GM18907 (cell line): ENCODE measurements around the gene XAB2.
"Not testable (repeated sequence)": the region's sequence is repeated elsewhere in the genome, so short reads cannot be mapped to it uniquely, and the experiment has no call there.

Source experiments
- ATAC-seq: cut with Tn5 transposase; IDR thresholded peaks from one replicate; pipeline ENCODE4 v1.9.1; 2021; ENCODE audit warnings: mild to moderate bottlenecking, moderate library complexity; ENCODE audit not compliant: unreplicated experiment

XAB2 gene

DNA sequence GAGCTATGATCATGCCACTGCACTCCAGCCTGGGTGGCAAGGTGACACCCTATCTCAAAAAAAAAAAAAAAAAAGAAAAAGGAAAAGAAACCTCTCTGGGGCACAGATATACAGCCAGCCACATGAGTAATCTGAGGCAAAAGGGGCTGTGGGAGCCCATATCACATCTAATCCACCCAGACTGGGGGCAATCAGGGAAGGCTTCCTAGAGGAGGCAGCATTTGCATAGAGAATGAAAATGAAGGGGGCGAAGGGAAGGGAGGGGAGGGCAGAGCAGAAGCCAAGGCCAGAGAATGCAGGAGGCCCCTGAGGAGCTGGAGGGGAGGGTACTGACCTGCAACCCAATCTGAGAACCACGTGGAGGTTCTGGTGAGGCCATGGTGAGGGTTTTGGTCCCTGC is 20.8 kb upstream of the XAB2 start:
- ATAC-seq: no peak

DNA sequence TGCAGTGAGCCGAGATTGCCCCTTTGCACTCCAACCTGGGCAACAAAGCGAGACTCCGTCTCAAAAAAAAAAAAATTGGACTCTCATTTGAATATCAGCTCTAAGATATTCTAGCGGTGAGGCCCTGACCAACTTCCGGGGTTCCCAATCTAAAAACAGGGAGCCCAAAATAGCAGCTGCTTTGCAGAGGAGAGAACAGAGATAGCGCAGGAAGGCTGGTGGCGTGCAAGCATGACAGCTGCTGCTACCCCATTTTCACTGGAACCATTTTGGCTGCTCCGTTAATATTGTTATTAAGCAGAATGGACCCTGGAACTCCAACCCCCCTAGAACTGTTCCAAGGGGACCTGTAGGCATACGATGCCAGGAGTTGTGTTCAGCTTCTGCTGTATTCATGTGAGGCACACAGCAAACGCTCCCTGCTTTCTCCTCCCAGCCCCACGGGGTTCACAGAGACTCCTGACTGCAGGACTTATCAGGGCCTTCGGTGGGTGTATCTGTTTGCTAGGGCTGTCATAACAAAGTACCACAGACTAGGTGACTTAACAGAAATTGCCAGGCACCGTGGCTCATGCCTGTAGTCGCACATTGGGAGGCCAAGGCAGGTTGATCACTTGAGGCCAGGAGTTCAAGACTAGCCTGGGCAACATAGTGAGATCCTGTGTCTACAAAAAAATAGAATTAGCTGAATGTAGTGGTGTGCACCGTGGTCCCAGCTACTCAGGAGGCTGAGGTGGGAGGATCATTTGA is 19.1 kb upstream of the XAB2 start:
- ATAC-seq: no peak

GRCh38 chr19:7647156-7647555 is 17.8 kb upstream of the XAB2 start:
- no peak for ATAC-seq

- no peak for ATAC-seq
These were observed 17.0 kb upstream of the XAB2 start for GRCh38 chr19:7646426-7646700.

DNA sequence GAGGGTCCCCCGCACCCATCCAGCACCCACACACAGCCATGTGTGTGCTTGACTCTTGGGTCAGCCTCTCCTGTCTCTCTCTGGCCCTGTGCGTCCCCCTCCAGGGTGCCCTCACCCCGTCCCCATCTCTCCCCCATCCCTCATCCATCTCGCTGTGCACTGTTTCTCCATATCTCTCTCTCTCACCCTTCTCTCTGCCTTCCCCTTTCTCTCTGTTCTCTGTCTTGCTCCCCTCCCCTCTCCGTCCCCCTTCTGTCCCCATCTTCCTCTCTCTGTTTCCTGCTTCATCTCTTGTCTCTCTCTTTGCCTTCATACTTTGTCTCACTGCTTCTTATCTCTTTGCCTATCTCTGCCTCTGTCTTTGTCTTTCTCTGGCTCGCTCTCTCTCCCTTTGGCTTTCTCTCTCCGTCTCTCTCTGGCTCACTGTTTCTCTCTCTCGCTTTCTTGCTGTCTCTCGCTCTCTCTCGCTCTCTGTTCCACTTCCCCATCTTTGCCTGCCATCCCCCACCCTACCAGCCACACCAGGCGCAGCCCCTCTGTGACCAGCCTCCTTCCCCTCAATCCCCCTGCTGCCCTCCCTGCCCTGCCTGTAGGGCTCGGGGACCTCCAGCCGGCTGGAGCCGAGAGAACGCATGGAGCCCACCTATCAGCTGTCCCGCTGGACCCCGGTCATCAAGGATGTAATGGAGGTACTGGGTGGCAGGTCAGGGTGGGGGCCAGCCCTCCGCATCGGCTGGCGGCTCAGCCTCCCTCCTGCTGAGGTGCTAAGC is 16.5 kb upstream of the XAB2 start:
- ATAC-seq: no peak

DNA sequence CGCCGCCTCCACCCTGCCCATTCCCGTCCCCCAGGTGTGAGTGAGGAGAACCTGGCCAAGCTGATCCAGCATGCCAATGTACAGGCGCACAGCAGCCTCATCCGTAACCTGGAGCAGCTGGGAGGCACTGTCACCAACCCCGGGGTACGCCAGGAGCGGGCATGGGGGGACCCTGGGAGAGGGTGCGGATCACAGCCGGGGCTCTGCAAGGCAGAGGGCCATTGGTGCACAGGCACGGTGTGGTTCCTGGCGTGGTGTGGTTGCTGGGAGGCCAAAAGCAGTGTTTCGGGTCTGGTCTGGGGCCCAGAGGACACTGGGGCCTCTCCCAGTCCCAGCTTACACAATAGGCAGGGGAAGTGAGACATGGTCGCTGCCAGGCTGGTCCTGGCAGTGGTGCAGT is 15.8 kb upstream of the XAB2 start:
- no peak for ATAC-seq

GRCh38 chr19:7644550-7644877 is 15.2 kb upstream of the XAB2 start:
- ATAC-seq: no peak

DNA sequence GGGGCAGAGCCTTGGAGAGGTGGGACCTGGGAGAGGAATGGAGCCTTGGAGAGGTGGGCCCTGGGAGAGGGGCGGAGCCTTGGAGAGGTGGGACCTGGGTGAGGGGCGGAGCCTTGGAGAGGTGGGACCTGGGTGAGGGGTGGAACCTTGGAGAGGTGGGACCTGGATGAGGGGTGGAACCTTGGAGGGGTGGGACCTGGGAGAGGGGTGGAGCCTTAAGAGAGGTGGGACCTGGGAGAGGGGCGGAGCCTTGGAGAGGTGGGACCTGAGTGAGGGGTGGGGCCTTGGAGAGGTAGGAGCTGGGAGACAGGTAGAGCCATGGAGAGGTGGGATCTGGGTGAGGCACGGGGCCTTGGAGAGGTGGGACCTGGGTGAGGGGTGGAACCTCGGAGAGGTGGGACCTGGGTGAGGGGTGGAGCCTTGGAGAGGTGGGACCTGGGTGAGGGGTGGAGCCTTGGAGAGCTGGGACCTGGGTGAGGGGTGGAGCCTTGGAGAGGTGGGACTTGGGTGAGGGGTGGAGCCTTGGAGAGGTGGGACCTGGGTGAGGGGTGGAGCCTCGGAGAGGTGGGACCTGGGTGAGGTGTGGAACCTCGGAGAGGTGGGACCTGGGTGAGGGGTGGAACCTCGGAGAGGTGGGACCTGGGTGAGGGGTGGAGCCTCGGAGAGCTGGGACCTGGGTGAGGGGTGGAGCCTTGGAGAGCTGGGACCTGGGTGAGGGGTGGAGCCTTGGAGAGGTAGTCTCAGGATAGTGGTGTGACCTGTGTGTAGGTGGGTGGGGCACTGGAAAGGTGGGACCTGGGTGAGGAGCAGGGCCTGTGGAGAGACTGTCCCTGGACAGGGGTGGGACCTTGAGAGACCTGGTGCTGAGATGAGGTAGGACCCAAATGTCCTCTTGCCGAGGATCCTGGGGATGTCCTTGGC is 14.5 kb upstream of the XAB2 start:
- ATAC-seq: not testable (repeated sequence)

DNA sequence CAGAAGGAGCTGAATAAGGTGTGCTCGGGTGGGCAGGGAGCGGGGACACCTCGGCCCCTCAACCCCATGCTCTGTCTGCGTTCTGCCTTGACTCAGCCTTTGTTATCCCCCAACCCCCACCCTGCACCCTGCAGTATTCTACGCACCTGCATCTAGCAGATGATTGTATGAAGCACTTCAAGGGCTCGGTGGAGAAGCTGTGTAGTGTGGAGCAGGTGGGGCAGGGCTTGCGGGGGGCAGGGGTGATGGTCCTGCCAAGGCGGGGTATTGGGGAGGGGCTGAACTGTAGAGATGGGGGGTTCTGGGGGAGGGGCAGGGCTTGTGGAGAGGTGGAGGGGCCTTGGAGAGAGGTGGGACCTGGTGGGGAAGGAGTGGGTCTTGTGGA is 13.7 kb upstream of the XAB2 start:
- ATAC-seq: no peak

- no peak for ATAC-seq
These were observed 13.1 kb upstream of the XAB2 start for GRCh38 chr19:7642295-7643030.

DNA sequence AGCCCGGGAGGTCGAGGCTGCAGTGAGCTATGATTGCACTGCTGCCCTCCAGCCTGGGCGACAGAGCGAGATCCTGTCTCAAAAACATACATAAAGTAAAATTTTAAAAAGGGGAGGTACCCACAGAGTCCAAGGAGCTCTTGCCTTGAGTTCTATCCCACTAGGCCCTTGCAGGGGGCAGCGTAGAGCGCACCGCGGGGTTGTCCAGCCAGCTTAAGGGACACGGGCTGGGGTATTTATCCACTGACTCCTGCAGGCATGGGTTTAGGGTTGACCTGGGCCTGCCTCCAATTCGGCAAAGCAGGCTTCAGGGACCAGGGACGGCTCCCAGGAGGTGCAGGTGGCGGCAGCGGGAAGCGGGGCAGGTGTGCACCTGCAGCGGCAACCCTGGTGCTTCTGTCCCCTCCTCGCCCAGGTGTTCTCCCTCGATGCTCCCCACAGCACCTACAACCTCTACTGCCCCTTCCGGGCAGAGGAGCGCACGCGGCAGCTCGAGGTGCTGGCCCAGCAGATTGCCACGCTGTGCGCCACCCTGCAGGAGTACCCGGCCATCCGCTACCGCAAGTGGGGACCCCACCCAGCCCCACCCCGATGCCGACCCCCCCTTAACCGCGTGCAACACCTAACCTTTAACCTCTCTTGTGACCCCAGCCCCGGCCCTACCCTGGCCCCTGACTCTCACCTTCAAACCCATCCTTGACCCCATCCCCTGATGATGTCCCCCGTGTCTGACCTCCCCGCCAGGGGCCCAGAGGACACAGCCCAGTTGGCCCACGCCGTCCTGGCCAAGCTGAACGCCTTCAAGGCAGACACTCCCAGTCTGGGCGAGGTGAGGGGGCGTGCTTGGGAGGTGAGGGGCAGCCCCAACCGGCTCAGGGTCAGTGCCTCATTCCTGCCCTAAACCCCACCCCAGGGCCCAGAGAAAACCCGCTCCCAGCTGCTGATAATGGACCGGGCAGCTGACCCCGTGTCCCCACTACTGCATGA is 12.2 kb upstream of the XAB2 start:
- ATAC-seq: no peak

GRCh38 chr19:7640803-7641202 is 11.5 kb upstream of the XAB2 start:
- ATAC-seq: no peak

- ATAC-seq: no peak
These were observed 10.6 kb upstream of the XAB2 start for GRCh38 chr19:7639863-7640348.

- no peak for ATAC-seq
These were observed 9.6 kb upstream of the XAB2 start for GRCh38 chr19:7638802-7639465.

DNA sequence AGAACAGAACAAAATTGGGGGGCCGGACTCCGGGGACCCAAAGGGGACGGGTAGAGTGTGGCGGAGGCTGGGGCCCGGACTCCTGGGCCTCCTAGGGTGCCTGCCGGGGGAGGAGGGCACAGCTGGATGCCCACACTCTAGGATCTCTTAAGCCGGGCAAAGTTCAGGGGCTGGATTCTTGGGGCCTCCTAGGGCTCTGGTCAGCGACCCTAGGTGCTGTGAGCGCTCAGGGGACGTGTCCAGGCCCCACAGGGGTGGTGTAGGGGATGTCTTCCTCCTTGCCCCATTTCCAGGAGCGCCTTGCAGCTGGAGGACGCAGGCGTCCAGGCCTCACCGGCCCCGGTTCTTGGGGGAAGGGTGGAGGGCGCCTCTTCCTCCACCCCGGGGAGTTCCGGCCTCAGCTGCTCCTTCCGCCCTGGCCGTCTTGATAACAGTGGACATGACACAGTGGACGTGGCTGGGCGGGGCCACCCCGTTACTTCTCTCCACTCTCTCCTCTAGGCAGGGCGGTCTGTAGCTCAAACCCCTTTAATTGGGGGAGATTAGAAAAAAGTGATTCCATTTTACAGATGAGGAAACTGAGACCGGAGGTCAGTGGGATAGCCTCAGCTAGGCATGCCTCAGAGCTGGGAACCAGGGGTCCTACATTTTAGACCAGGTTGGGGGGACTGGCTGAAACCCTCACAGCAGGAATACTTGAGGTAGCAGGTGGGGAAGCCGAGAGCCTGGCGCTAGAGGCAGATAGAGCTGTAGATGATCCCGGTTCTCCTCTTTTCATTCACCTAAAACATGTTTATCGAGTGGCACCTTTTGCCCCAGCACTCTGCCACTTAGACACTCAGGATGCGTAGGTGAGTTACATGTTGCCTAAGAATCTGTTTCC is 8.3 kb upstream of the XAB2 start:
- peak; percentile 25 for ATAC-seq

- ATAC-seq: peak; percentile 67
These were observed 7.5 kb upstream of the XAB2 start, which contains the start of gene STXBP2 for GRCh38 chr19:7636691-7637373. STXBP2 (plus strand) TSS chr19:7637110; CDS start chr19:7637150, 40 bp downstream.

- ATAC-seq: no peak
These were observed 7.0 kb upstream of the XAB2 start for GRCh38 chr19:7636317-7636690.

- ATAC-seq: no peak
These were observed 6.3 kb upstream of the XAB2 start for GRCh38 chr19:7635670-7636069.
